ENCODE results near the gene TMPRSS11A. TPM values are rescaled to one million over a fixed set of nuclear protein-coding genes. Genes with fewer than 3 reads are reported as not detected.

The TMPRSS11A gene
- polyA plus RNA-seq, 2 of the 4 experiments (the other 2 are of a cell fraction), result not detected

DNA sequence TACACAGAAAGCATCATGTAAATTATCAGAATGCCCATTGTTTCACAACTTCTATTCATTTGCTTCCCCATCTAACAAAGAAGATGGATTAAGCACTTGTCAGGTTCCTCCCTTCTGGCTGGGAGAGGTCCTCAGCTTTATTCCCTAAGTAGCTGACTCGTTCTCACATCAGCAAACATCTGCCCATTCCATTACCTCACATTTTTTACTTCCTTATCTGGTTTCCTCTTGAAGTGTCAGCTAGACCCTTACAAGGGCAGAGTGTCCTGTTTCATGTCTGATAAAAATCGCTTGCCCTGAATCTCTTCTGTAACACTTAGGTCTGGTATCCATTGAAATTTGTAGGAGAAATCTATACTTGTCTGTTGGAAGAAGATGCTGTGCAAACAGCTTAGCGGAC lies 34.7 kb downstream of the TMPRSS11A start:
- no peak overlapping the region for H3K4me2 ChIP-seq
- TF ChIP-seq MAFK (IDR thresholded peaks at IDR 0.05; ENCODE audit: partially characterized antibody), result no peak
- no peak for FAIRE-seq
- no peaks in the 10 kb centered on the region for H3K4me1 ChIP-seq
- 7% methylated on average over 3 of the region's 3 CpGs for WGBS (ENCODE audit: missing lambda C conversion rate)
- no peaks in the 10 kb centered on the region for H3K9me3 ChIP-seq
- H3K4me3 ChIP-seq, result no peak overlapping the region
- DNase-seq (ENCODE audit: low read depth in 1 of 2, low spot score in 1 of 2), result peak in 1 of 2 experiments; percentile 5
- no peak overlapping the region for H3K27ac ChIP-seq
- no peak for ATAC-seq
- POLR2A ChIA-PET, result no interaction called here
- CTCF ChIA-PET, result no interaction called here

DNA sequence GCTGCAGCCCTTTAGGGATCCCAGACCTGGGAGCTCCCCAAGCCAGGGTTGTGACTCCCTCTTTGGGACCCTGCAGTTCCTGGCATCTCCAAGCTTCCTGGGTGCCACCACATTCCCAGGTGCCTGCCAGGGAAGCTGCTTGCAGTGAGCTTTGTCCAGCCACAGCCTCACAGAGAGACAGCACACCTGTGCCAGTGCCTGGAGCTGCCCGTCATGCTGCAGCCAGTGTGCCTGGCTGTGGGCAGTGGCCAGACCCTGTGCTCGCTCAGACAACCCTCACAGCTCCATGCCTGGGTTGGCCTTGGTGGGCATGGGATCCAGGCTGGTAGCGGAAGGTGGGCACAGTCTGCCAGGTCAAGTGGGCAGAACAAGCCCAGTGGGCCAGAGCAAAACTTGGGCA lies 36.0 kb downstream of the TMPRSS11A start:
- FAIRE-seq (no peak), ATAC-seq (no peak), DNase-seq (ENCODE audit: low read depth in 1 of 2, low spot score in 1 of 2) (no peak)
- Histone ChIP-seq H3K27ac (no peak overlapping the region), H3K4me1 (no peaks in the 10 kb centered on the region), H3K4me3 (no peak overlapping the region), H3K4me2 (no peak overlapping the region), H3K9me3 (no peaks in the 10 kb centered on the region)
- no CpG with 5 or more reads among the region's 3 CpGs for WGBS (ENCODE audit: missing lambda C conversion rate)
- CTCF ChIA-PET, result no interaction called here
- POLR2A ChIA-PET, result no interaction called here
- no peak for TF ChIP-seq MAZ (IDR thresholded peaks at IDR 0.05; ENCODE audit: borderline replicate concordance, low read depth, low read length)

DNA sequence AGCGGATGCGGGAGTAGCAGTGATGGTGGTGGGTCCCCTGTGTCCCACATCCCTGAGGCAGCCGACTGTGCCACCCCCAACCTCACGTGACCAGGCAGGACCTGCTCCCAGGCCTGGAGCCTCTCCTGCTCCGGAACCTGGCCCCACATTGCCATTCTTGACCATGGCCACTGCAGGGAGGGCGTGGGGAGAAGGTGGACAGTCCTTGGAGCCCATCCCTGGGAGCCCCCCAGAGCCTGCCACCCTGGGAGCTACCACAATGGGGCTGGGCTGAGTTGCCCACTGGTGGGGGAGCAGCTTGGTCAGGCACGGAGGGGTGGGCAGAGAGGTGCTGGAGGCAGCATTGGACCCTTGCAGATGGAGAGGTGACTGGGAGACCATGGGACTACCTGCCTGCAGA lies 36.8 kb downstream of the TMPRSS11A start:
- TF ChIP-seq ZNF302 (CRISPR knock-in tag; IDR thresholded peaks at IDR 0.05) (no peak), RFX5 (IDR thresholded peaks at IDR 0.05) (no peak), KDM5A (IDR thresholded peaks at IDR 0.05) (no peak), CBX2 (IDR thresholded peaks at IDR 0.05; ENCODE audit: borderline replicate concordance, low read depth) (no peak), TP53 (CRISPR knock-in tag; IDR thresholded peaks at IDR 0.05) (no peak), FOXS1 (CRISPR knock-in tag; IDR thresholded peaks at IDR 0.05) (no peak), JUN (IDR thresholded peaks at IDR 0.05) (no peak), FOSL2 (IDR thresholded peaks at IDR 0.05) (no peak), FOSL2 (CRISPR knock-in tag; IDR thresholded peaks at IDR 0.05) (no peak), FOSB (CRISPR knock-in tag; IDR thresholded peaks at IDR 0.05) (no peak), HEYL (CRISPR knock-in tag; IDR thresholded peaks at IDR 0.05) (no peak), KDM1A (IDR thresholded peaks at IDR 0.05; ENCODE audit: low read depth) (no peak), ZC3H11A (IDR thresholded peaks at IDR 0.05) (no peak)
- TF ChIP-seq, protein P1, sequence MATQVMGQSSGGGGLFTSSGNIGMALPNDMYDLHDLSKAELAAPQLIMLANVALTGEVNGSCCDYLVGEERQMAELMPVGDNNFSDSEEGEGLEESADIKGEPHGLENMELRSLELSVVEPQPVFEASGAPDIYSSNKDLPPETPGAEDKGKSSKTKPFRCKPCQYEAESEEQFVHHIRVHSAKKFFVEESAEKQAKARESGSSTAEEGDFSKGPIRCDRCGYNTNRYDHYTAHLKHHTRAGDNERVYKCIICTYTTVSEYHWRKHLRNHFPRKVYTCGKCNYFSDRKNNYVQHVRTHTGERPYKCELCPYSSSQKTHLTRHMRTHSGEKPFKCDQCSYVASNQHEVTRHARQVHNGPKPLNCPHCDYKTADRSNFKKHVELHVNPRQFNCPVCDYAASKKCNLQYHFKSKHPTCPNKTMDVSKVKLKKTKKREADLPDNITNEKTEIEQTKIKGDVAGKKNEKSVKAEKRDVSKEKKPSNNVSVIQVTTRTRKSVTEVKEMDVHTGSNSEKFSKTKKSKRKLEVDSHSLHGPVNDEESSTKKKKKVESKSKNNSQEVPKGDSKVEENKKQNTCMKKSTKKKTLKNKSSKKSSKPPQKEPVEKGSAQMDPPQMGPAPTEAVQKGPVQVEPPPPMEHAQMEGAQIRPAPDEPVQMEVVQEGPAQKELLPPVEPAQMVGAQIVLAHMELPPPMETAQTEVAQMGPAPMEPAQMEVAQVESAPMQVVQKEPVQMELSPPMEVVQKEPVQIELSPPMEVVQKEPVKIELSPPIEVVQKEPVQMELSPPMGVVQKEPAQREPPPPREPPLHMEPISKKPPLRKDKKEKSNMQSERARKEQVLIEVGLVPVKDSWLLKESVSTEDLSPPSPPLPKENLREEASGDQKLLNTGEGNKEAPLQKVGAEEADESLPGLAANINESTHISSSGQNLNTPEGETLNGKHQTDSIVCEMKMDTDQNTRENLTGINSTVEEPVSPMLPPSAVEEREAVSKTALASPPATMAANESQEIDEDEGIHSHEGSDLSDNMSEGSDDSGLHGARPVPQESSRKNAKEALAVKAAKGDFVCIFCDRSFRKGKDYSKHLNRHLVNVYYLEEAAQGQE (IDR thresholded peaks at IDR 0.05), result no peak
- TF ChIP-seq, protein P2, sequence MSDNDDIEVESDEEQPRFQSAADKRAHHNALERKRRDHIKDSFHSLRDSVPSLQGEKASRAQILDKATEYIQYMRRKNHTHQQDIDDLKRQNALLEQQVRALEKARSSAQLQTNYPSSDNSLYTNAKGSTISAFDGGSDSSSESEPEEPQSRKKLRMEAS (IDR thresholded peaks at IDR 0.05), result no peak
- FAIRE-seq, result no peak
- POLR2A ChIA-PET, result no interaction called here
- no peak for ATAC-seq
- CTCF ChIA-PET, result interaction anchor here (0.7 kb wide), 1 partner anchor 14 kb away, joined by 3 read pairs; no protein-coding TSS in a partner anchor
- H3K27ac ChIP-seq, result no peak overlapping the region
- H3K9me3 ChIP-seq, result no peaks in the 10 kb centered on the region
- no peaks in the 10 kb centered on the region for H3K4me1 ChIP-seq
- WGBS (ENCODE audit: missing lambda C conversion rate), result 36% methylated on average over 4 of the region's 7 CpGs
- no peak for DNase-seq (ENCODE audit: low read depth in 1 of 2, low spot score in 1 of 2)
- H3K4me3 ChIP-seq, result no peak overlapping the region
- no peak overlapping the region for H3K4me2 ChIP-seq

DNA sequence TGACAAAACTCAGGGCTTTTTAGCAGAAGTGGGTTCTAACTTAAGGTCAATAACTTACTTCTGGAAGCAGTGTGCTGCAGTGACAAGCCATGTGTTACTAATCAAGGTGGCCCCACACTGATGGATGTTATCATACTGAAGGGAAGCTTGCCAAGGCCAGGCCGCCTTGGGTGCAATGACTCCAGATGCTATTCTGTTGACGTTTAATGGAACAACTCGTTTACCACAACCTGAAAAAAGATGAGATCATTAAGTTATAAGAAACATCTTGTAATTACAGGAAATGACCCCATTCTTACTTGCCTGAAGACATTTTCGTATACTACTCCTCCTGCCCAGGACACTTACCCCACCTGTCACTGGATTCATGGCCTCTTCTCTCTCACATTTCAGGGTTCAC lies 40.6 kb downstream of the TMPRSS11A start:
- no peak for FAIRE-seq
- 45% methylated on average over 4 of the region's 4 CpGs for WGBS (ENCODE audit: missing lambda C conversion rate)

More for the DNA sequence above, 40.6 kb downstream of the TMPRSS11A start:
- Histone ChIP-seq H3K27ac (no peak overlapping the region), H3K4me1 (no peaks in the 10 kb centered on the region), H3K4me3 (no peak overlapping the region), H3K4me2 (no peak overlapping the region), H3K9me3 (no peaks in the 10 kb centered on the region)
- no peak for ATAC-seq
- POLR2A ChIA-PET, result no interaction called here
- DNase-seq (ENCODE audit: low read depth in 1 of 2, low spot score in 1 of 2), result no peak
- CTCF ChIA-PET, result no interaction called here
- TF ChIP-seq NFE2L2 (conservative IDR thresholded peaks at IDR 0.05; ENCODE audit: low read length) (no peak), PHF8 (IDR thresholded peaks at IDR 0.05; ENCODE audit: borderline replicate concordance, low read depth) (no peak), MAFK (IDR thresholded peaks at IDR 0.05; ENCODE audit: partially characterized antibody) (no peak), FOSL2 (IDR thresholded peaks at IDR 0.05) (no peak), FOSL2 (CRISPR knock-in tag; IDR thresholded peaks at IDR 0.05) (no peak), EP300 (IDR thresholded peaks at IDR 0.05) (no peak), EHMT2 (IDR thresholded peaks at IDR 0.05; ENCODE audit: low read depth) (no peak), TFCP2L1 (CRISPR knock-in tag; IDR thresholded peaks at IDR 0.05) (no peak), CBX2 (IDR thresholded peaks at IDR 0.05; ENCODE audit: borderline replicate concordance, low read depth) (no peak), RFX5 (IDR thresholded peaks at IDR 0.05) (no peak), NR3C1 (IDR thresholded peaks at IDR 0.05) (no peak), CBX8 (IDR thresholded peaks at IDR 0.05) (no peak), CEBPB (IDR thresholded peaks at IDR 0.05) (no peak), FOSB (CRISPR knock-in tag; IDR thresholded peaks at IDR 0.05) (no peak), ZSCAN20 (CRISPR knock-in tag; IDR thresholded peaks at IDR 0.05) (no peak)
- TF ChIP-seq, protein P2 (IDR thresholded peaks at IDR 0.05), result no peak
- TF ChIP-seq, protein P3, sequence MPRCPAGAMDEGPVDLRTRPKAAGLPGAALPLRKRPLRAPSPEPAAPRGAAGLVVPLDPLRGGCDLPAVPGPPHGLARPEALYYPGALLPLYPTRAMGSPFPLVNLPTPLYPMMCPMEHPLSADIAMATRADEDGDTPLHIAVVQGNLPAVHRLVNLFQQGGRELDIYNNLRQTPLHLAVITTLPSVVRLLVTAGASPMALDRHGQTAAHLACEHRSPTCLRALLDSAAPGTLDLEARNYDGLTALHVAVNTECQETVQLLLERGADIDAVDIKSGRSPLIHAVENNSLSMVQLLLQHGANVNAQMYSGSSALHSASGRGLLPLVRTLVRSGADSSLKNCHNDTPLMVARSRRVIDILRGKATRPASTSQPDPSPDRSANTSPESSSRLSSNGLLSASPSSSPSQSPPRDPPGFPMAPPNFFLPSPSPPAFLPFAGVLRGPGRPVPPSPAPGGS (IDR thresholded peaks at IDR 0.05), result no peak
- TF ChIP-seq, protein P4, sequence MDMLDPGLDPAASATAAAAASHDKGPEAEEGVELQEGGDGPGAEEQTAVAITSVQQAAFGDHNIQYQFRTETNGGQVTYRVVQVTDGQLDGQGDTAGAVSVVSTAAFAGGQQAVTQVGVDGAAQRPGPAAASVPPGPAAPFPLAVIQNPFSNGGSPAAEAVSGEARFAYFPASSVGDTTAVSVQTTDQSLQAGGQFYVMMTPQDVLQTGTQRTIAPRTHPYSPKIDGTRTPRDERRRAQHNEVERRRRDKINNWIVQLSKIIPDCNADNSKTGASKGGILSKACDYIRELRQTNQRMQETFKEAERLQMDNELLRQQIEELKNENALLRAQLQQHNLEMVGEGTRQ (IDR thresholded peaks at IDR 0.05), result no peak

All from A549 (cell line).